Measurements from ENCODE around the gene TSHR.
"Not testable (repeated sequence)": the region's sequence is repeated elsewhere in the genome, so short reads cannot be mapped to it uniquely, and the experiment has no call there.

TSHR gene

DNA sequence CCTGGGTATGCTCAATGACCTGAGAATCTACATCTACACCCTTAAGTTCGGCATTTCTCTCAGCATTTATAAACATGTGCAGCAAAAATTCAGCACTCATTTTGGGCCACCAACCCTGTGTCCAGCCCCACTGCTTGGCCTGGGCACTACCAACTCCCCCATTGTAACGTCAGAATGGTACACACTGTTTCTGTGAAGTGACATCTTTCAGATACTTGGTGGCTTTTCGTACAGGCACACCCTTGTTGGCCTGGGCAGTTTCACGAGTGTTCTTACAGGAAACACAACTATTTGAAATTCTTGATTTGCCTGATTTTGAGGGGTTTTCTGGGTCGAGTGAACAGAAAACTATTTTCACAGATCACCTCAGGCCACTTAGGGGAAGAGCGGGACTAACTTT lies 46.0 kb downstream of the TSHR start:
- no peak for DNase-seq

DNA sequence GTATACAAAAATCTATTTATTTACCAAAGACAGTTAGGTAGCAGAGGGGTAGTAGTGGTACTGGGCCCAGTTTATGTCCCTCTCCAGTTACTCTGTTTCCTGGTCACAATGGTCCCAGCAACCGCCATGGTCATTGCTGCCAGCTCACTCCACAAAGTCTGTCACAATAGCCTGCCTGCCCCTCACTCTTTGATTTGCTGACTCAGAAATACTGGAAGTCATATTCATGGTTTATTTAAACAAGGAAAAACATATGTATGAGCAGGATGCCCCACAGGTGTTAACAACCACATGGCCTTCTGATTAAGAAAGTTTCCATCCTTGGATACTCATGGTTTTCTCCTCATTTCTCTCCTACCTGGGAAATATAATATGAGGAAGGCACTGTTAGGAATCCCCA lies 49.2 kb downstream of the TSHR start:
- no peak for DNase-seq

DNA sequence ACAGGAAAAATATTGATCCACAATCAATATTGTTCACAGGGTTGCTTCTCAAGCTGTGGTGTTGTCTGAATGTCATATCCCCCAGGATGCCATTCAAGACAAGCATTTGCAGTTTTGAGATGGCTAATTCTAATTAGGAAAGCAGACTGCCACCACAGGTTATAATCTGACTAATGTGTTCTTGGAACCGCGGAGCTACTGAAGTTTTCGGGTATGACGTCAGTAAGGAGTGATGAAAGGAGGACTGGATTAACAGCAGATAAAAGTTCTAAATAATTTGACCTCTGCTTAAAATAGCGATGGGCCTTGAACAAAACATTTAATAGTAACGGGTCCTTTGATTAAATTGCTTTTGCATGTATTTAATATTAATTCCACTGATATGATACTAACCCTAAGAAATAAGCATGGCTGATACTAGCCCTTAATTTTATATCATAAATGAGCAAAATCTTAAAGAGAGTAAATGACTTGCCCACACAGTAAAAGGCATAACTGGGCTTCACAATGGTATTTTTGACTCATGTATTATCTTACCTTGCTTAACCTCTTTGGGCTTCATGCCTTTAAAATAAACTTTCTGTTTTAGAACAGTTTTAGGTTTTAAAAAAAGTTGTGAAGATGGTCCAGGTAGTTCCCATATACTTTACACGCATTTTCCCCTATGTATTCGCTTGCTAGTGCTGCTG lies 50.3 kb downstream of the TSHR start:
- DNase-seq, result no peak

DNA sequence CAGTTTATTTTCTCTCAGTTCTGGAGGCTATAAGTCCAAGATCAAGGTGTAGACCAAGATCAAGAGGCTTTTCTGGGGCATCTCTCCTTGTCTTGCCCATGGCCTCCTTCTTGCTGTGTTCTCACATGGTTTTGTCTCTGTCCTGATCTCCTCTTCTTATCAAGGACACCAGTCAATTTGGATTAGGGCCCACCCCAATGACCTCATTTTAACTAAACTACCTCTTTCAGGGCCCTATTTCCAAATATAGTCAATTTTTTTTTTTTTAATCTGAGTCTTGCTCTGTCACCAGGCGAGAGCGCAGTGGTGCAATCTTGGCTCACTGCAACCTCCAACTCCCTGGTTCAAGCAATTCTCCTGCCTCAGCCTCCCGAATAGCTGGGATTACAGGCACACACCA lies 50.8 kb downstream of the TSHR start:
- DNase-seq, result no peak

DNA sequence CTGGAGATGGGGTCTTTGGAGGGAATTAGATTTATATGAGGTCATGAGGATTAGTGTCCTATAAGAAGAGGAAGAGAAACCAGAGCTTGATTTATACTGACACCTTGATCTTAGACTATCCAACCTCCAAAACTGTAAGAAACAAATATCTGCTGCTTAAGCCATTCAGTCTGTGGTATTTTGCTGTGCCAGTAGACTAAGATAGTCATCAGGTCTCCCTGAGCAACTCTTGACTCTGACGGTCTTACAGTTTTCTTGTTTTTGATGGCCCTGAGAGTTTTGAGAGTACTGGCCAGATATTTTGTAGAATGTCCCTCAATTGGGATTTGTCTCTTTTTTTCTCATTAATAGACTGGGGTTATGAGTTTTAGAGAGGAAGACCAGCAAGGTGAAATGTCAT lies 51.7 kb downstream of the TSHR start:
- no peak for DNase-seq

DNA sequence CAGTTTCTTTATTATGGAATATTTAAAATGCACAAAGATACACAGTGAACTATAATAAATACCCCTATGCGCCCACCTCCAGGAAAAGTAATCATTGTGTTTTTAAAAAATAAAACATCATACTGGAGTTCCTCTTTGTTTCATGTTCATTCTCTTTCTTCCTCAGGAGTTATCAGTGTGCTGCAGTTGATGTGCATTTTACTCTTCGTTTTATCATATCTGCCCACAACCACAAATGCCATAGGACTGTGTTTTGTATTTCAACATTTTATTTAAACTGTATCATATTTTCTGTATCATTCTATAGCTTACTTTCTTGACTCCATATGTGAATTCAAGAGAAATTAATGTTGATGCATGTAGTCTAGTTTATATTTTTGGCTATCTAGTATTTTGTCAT lies 53.9 kb downstream of the TSHR start:
- no peak for DNase-seq

DNA sequence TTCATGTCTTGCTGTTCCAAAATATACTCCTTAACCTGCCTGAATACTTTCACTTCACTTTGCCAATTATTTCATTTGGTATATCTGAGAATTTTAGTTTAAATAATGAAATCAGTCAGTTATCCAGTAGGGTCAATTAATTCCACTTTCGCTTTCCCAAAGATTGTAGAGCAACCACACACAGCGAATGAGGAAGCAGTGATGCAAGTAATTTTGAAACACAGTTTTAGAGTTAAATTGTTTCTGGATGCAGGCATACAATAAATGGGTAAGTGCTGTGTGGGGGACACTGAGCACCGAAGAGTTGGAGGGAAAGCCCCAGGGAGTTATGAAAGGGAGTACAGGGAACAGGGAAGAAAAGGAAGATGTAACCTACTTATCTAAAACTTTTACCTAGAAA lies 62.8 kb downstream of the TSHR start:
- DNase-seq, result no peak

DNA sequence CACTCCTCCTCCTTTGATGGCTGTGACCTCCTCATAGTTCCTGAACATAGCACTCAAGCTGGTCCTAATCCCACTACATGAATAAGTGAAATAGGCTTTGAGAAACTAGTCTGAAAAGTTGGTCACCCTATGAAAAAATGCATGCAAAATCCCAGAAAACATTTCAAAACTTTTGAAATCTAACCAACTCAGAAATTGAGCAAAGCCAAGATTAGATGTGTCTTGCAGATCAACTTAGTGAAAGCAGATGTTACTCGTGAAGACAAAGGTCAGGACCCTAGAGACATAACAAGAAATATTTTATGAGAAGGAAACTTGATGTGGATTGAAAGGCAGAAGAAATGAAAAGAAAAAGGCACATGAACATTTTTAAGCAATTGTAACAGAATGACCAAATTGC lies 63.3 kb downstream of the TSHR start:
- DNase-seq, result no peak

DNA sequence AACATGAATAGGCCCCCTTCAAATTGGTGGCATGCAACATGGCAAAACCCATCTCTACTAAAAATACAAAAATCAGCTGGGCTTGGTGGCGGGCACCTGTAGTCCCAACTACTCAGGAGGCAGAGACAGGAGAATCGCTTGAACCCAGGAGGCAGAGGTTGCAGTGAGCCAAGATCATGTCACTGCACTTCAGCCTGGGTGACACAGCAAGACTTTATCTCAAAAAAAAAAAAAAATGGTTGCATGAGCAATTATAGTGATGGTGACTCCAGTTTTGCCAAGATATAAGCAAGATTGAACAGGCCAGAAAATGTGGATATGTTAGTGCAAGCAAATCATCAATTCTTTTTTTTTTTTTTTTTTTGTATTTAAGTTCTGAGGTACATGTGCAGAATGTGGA lies 63.7 kb downstream of the TSHR start:
- not testable (repeated sequence) for DNase-seq

DNA sequence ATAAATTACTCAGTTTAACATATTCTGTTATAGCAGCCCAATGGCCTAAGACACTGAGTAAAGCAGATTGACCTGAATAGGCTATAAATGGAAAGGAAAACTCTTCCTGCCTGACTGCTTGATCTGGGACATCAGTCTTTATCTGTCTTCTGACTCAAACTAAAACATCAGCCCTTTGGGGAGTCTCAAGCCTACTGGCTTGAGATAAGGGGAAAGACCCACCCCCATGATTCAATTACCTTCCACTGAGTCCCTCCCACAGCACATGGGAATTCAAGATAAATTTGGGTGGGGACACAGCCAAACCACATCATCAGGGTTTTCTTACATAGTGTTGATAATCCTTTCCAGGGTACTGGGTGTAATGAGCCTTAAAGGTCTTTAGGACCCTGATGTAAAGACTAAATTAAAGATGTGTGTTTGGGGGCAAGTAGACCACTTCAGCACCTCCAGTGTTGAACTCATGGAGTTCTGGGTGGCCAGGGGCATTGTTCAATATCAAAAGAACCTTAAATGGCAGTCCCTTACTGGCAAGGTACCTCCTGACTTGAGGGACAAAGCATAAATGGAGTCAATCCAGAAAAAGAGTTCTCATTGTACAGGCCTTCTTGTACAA lies 67.8 kb downstream of the TSHR start:
- DNase-seq, result no peak

DNA sequence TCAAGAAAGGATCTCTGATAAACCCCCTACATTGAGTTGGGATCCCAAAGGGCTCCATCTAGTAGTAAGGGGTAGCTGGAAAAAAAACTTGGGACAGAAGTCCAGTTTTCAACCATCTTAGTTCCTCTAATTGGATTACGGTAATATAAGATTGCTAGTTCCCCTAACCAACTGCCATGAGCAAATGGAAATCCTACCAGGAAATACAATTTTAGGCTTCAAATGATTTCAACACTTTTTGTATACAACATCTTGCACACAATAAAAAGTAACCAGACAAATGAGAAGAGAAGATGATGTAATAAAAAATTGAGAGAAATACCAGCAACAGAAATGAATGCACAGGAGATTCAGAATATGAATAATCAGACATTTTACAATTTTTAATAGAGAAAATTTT lies 73.0 kb downstream of the TSHR start:
- no peak for DNase-seq

DNA sequence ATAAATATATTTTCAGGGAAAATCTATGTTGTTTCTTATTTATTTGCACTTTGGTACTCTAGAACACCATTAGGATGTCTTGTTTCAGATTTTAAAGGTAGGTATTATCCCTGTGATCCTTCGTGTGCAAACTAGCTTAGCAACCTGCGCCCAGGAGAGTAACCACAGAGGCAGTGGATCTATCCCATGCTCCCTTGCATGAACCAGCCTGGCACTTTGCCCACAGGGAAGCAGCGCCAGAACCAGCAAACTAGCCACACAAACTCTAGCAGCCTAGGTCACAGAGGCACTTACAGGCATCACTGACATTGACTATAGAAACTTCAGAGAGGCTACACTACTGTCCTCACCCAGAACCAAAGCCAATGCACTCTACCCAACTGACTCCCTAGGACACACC lies 76.1 kb downstream of the TSHR start:
- no peak for DNase-seq

DNA sequence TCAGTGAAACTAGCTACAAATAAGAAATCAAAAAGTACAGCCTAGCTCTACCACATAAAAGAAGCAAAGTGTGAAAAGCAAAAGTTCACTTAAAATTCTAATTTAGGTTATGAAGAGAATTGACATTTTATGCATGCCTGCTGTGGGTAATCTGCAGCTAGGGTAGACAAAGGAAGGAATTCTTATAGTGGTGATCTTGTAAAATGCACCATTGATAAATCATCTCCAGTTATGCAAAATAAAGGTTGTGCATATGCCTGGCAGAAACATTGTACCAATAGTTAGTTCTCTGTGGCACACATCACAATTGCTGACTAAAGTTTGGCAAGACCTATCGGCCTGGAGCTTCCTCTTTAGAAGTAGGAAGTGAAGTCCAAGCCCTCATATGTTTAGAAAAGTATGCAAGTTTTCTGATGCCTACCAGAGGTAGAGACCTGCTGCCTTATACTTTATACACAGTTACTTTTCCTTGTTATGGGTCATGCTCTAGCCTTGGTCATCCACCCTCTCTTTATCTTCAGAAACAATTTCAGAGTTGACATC lies 78.3 kb downstream of the TSHR start:
- DNase-seq, result no peak

DNA sequence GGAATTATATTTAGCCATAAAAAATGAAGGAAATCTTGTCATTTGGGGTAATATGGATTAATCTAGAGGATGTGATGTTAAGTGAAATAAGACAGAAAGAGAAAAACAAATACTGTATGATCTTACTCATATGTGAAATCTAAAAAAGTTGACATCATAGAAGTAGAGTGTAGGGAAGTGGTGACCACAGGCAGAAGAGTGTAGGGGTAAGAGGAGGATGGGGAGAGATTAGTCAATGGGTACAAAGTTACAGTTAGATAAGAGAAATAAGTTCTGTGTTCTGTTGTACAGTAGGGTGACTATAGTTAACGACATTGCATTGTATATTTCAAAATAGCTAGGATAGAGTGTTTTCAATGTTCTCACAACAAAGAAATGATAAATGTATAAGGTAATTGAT lies 87.0 kb downstream of the TSHR start:
- no peak for DNase-seq

DNA sequence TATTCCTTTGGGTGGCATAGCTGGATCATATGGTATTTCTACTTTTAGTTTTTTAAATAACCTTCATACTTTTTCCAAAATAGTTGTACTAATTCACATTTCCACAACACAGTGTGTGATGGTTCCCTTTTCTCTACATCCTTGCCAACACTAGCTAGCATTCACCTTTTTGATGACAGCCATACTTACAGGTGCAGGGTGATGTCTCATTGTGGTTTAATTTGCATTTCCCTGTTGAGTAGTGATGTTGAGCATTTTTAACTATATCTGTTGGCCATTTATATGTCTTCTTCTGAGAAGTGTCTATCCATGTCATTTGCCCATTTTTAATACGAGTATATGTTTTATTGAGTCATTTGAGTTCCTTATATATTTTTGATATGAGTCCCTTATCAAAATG lies 96.1 kb downstream of the TSHR start:
- no peak for DNase-seq

DNA sequence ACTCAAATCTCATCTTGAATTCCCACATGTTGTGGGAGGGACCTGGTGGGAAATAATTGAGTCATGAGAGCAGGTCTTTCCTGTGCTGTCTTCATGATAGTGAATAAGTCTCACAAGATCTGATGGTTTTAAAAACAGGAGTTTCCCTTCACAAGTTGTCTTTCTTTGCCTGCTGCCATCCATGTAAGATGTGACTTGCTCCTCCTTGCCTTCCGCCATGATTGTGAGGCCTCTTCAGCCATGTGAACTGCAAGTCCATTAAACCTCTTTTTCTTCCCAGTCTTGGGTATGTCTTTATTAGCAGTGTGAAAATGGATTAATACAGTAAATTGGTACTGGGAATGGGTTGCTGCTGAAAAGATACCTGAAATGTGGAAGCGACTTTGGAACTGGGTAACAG lies 98.6 kb downstream of the TSHR start:
- not testable (repeated sequence) for DNase-seq

DNA sequence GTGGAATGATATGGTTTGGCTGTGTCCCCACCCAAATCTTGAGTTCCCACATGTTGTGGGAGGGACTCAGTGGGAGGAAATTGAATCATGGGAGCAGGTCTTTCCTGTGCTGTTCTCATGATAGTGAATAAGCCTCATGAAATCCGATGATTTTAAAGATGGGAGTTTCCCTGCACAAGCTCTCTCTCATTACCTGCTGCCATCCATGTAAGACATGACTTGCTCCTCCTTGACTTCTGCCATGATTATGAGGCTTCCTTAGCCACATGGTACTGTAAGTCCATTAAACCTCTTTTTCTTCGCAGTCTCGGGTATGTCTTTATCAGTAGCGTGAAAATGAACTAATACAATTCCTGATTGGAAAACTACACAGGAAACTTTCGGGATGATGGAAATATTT lies 100.5 kb downstream of the TSHR start:
- DNase-seq, result no peak

DNA sequence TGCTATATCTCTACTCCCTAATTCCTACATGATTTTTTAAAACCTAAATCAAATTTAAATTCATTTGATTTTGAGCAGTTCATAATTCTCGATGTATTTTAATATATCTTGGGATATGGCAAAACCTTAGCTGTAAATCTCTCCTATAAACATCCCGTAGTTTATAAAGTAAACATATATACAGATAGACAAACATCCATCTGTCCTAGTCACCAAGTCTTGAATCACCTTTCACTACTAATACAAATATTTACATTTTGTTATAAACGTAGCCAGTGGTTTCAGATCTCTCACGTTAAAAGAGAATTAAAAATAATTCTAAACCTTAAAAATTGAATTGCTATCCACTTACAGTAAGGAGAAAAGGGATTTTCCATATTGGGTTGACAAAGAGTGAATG lies 107.0 kb downstream of the TSHR start:
- no peak for DNase-seq

DNA sequence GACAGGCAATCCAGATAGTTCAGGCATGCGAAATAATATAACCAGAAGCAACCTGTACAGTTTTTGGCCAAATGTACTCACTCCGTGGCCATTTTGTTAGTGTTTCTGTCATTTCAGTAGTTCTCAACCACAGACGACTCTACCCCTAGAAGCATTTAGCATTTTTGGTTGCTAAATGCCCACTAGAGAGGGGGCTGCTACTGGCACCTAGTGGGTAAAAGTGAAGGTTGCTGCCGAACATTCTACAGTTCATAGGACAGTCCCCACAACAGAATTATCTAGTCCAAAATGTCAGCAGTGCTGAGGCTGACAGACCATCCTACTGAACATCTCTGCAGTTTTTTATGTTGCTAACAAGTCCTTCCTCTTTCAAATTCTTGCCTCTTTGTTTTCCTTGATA lies 107.4 kb downstream of the TSHR start:
- peak; percentile 19 for DNase-seq

DNA sequence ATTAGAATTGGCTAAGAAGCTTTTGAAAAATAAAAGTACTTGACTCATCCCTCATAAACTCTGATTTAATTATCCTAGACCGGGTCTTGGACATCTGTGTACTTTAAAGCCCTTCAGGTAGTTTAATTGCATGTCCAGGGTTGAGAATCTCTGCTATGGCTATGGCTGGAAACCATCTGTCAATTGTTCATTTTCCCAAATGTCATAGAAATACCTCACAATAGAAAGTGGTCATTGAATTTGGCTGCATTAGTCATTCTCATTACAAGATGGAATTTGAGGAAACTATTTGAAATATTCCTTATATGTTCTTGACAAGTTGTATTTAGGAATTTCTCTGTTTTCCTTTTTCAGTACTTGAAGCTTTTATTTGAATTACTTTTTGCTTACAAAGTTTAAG lies 111.3 kb downstream of the TSHR start:
- DNase-seq, result no peak

DNA sequence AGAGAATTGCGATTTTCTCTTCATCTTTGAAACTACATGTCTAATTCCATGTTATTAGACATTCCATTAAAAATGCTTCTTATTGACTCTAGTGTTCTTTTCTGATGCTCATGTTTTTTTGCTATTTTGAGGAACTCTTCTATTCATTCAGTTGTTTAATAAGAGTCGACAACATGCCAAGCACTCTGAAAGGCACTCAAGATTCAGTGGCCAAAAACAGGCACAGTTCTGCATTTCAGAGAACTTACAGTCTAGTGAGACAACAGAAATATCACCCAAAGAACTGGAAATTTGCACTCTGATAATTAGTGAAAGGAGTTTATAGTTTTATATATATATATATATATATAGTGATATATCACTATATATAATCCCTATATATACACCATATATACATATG lies 111.7 kb downstream of the TSHR start:
- DNase-seq, result no peak

DNA sequence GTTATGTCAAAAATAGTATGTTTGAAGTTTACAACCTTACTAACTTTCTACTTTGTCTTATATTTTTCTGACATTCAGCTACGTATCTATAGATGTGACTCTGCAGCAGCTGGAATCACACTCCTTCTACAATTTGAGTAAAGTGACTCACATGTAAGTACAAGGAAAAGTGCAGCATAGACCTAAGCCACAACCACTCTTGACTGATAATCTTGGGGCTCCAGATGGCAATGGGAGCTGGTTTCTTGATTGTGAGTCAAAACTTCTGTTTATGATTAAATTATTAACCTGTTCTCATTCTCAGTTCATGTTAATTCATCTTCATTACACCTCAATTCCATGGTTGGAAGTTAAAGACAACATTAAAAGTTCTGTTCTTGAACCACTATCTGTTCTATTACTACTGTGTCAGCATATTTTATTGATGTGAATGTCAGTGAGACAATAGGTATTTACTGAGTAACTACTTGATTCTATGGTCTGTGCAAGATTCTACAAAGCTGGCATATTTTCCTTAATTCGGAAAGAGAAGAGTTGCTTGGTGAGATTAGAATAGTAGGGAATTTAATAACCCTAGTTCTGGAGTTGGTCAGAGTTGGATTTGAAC lies 112.9 kb downstream of the TSHR start:
- no peak for DNase-seq

DNA sequence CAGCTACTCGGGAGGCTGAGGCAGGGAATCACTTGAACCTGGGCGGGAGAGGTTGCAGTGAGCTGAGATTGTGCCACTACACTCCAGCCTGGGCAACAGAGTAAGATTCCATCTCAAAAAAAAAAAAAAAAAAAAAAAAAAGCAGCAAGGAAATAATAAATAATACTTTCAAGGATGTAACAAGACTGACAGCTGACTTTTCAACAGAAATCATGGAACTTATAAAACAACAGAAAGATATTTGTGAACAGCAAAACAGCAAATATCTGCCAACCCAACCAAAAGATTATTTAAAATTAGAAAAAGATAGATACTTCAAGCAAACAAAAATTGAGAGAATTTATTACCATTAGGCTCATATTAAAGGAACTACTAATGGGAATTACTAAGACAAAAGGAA lies 115.1 kb downstream of the TSHR start:
- DNase-seq, result no peak

DNA sequence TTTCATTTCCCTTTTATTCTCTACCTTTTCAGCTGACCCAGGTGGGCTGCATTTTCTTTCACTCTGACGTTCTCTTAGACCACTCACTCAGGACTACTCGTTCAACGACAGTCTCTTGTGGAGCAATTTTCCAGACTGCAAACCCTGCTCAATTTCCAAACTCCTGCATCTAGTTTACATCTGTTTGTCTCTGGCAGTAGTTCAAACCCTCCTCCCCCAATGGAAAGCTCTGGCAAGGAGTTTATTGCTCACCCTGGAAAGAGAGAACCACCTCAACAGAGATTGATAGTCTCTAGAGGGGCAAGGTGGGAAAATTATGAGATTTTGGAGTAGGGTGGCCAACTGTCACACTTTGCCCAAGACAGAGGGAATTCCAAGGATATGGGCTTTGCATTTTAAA lies 130.2 kb downstream of the TSHR start:
- DNase-seq, result no peak

DNA sequence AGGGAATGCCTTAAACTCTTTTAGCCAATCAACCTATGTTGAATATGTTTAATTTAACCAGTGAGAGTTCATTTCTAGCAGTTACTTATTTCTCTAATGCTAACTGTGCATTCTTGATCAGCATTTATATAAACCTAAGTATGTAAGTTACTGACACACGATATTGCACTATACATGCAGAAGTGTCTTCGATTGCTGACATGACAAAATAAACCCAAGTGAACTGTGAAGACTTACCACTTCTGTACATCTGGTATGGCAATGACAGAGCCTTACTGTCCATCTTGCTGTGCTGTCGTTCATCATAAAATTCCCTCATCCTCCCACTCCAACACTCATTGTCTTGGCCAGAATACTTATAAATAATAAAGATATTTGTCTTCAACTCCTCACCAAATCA lies 131.8 kb downstream of the TSHR start:
- no peak for DNase-seq
